GM19372 (cell line): Measurements from ENCODE around the gene SSTR3.
"Not testable (repeated sequence)": the region's sequence is repeated elsewhere in the genome, so short reads cannot be mapped to it uniquely, and the experiment has no call there.

Experiments used
- ATAC-seq: cut with Tn5 transposase; IDR thresholded peaks from one replicate; pipeline ENCODE4 v1.9.1; 2021; ENCODE audit warnings: mild to moderate bottlenecking, low read depth, moderate library complexity; ENCODE audit not compliant: unreplicated experiment

The SSTR3 gene

DNA sequence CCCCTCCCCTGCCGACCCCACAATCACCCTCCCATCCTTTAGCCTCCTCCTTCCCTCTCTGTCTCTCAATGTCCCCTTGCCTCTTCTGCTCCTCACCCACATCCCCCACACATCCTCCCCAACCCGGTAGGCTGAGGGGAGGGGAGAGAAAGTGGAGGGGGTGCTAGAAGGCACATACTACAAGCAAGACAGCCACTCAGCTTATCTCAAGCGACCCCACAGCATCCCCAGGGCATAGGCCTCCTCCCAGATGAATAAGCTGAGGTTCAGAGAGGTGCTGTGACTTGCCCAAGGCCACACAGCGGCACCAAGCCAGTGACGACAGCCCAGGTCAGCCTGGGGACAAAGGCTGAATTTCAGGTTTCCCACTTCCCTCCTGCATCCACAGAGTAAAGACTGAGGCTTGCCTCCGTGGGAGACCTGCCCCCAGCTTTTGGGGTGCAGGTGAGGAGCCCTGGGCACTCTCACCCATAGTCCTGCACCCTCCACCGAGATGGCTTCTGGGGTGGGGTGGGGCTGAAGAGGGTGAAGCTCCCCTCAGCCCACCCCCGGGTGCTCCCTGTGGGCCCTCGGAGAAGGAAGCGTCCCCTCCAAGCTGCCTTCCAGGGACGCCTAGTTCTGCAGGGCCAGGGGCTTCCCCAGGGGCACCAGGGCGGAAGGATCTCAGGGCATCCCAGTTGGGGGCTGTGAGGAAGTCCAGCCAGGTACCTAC is 31.3 kb upstream of the SSTR3 start:
- ATAC-seq, result no peak

GRCh38 chr22:37242395-37242918 is 30.2 kb upstream of the SSTR3 start:
- peak; percentile 55 for ATAC-seq

DNA sequence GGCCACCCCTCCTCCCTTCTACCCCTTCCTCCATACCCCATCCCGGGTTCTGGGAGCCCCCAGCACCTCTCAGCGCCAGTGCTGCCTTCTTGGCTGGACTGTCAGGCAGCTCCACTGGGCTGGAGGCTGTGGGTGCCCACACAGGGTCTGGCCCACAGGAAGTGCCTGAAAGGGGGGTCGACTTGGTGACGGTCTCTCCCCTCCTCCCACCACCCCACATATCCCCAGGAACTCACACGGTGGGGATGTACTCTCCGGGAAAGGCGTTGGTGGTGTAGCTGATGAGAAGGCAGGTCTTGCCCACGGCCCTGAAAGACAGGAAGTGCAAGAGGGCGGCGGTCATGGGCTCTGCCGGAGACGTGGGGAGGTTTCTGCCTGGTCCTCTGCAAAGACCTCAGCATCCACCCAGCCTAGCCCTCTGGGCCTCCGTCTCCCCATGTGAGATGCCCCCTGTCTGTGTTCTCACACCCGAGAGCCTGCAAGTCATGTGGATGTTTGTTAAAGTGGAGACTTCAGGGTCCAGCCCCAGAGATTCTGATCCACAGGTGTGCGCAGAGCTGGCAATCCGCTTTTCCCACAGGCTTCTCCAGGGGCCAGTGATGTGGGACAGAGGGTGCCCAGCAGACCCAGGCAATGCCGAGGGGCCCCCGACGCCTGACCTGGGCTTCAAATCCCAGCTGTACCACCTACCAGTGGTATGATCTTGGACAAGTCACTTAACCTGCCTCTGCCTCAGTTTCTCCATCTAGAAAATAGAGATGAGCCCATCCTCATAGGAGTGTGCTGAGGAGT is 29.3 kb upstream of the SSTR3 start:
- ATAC-seq, result no peak

DNA sequence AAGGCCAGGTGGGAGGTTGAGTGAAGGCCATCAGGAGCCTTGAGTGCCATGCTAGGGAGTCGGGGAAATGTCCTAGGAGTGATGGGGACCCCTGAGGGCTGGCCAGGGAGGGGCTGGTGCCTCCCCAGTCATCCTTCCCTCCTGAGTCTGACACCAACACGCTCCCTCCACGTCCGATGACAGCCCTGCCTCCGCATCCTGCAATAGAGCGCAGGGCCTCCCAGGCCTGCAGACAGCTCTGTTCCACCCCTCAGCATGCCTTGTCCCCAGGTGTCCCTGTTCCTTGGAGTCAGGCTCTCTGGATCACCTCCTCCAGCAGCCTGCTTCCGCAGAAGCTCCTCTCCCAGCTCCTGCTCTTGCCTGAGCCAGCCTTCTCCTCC is 28.7 kb upstream of the SSTR3 start:
- no peak for ATAC-seq

DNA sequence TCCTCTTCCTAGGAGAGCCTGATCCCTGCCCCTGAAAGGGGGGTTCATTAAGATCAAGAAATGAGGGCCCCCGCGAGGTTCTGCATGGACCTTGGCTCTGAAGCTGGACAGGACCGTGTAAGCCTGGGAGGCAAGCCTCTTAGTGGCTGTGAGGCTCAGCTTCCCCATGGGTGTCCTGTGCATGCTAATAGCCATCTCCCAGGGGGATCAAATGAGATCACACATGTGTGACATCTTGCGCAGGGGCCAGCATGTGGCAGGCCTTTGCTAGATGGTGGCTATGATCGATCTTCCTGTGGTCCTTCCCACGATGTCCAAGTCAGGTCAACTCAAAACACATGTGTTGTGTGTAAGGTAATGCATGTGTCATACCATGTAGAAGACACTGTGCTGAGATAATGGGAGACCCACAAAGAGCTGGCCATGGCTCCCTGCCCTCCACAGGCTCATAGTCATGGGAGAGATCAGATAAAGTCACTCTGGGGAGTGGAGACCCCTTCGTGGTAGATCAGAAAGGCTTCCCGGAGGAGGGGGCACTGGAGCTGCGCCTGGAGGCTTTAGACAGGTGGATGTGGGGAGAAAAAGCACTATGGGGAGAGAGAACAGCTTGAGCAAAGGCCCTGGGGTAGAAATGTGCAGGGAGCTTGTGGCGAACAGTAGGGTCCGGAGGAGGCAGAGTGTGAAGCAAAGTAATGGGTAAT is 28.1 kb upstream of the SSTR3 start:
- no peak for ATAC-seq

GRCh38 chr22:37239336-37240239 is 27.3 kb upstream of the SSTR3 start:
- no peak for ATAC-seq

DNA sequence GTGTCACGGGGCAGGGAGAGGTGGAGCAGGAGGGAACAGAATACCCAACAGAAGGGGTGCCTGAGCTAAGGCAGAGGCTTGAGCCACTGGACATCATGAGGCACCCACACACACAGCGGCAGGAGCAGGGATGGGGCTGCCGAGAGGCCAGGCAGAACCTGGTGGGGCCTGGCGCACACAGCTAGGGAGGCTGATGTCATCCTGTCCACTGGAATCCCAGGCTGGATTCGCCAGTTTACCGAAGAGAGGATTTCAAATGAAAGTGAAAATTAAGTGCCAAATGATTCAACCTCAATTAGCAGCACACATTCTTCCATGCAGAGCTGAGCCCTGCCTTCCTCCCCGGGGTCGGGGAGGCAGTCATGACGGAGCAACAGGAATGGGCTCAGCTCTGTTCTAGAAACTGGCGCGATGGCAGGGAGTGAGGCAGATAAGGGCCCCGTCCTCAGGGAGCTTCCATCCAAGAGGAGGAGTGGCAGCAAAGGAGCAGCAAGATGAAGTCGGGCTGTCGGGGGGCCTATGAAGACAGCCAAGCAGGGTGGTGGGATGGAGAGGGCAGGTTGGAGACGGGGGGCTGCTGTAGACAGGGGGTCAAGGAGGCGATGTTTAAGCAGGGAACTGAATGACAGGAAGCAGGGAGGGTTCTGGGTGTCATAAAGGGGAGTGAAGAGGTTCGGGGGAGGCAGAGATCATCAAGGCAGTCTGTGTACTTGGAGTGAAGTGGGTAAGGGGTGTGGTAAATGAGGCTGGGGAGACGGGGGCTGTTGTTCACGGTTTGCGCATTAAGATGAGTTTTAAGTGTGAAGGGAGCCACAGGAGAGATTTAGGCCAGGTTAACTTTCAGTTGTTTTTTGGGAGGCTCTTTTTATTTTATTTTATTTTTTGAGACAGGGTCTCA is 25.3 kb upstream of the SSTR3 start:
- ATAC-seq, result no peak

GRCh38 chr22:37235897-37236607 is 23.8 kb upstream of the SSTR3 start:
- no peak for ATAC-seq

GRCh38 chr22:37234736-37235711 is 22.7 kb upstream of the SSTR3 start:
- ATAC-seq, result no peak

GRCh38 chr22:37233751-37234631 is 21.7 kb upstream of the SSTR3 start:
- no peak for ATAC-seq

DNA sequence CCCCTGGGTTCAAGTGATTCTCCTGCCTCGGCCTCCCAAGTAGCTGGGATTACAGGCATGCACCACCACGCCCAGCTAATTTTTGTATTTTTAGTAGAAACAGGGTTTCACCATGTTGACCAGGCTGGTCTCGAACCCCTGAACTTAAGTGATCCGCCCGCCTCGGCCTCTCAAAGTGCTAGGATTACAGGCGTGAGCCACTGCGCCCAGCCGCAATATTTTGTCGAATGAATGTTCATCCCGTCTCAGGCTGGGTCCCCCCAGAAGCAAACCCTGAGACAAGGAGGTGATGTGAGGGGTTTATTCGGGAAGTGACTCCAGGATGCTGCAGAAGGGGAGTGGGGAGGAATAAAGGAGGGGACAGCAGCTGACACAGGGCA is 21.1 kb upstream of the SSTR3 start:
- ATAC-seq, result not testable (repeated sequence)

DNA sequence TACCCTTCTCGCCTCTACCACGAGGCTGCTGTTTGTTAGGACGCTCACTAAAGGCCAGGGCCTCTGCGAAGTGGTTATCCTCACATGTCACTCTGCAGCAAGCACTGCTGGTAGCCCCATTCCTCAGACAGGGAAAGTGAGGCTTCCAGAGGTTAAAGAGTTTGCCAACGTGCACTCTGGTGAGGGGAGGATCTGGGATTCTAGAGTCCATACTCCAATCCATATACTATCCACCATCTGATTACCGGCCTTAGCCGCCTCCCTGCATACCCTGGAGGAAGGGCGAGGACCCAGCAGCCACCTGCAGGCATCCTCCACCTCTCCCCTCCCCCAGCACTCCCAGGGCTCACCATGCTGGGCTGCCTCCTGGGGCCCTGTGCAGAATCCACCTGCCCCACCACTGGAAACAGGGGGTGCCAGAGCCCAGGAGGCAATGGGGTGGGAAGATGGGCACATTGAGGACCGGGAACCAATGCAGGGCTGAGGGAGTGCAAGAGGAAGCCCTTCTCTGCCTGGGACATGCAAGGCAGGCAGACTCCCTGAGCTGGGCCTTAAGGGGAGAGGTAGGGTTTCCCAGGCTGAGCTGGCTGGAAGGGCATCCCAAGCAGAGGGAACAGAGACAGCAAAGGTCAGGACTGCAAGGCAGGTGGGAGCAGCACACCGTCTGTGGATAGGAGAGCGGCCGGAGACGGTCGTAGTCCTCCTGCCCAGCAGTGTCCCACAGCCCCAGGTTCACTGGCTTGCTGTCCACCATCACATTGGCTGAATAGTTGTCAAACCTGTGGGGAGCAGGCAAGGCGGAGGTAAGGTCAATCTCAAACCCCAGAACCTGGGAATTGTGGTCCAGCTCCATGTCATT is 20.1 kb upstream of the SSTR3 start:
- no peak for ATAC-seq

- ATAC-seq, result no peak
These were observed 19.3 kb upstream of the SSTR3 start for GRCh38 chr22:37231406-37232139.

DNA sequence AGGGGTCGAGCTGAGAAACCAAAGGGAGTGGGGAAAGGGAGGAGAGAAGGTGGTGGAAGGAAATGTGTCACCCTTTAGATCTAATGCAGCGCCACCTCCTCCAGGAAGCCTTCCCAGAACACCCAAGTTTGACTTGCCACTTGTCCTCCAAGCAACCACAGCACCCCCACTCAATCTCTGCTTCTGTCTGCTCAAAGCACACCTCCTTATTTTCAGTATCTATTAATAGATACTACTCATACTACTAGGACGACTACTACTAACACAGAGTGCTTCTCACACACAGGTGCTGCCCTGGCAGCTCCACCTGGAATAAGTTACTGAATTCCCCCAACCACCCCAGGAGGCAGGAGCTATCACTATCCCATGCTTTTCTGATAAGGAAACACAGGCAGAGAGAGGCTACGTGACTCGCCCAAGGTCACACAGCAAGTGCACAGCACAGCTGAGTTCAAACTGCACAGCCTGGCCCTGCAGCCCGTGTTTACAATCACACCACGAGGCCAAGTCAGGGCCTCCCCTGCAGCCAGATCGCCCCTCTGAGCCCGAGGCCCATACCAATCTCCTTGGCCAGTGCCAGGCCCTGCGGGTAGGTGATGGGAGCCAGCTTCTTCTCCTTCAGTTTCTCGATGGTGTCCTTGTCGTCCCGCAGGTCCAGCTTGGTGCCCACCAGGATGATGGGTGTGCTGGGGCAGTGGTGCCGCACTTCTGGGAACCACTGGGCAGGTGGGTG is 18.6 kb upstream of the SSTR3 start:
- ATAC-seq, result no peak
